ENCODE data around the gene VAT1.

DNA sequence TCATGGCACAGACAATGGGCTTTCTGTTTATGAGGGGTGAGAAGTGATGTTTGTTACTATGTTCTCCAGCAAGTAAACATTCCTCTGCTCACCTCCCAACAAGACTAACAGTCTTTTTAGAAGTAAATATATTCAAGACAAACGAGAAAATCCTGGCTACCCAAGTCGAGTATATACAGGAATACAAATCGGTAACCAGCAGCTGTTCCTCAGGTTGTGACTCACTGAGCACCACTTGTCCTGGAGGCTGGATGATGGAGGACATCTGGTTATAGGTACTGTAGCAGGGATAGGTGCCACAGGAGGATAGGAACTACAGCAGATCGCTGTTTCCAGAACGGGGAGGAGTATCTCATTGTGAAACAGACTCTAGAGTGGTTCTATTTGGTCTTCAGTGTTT, 29.3 kb downstream of the VAT1 start:
- TF ChIP-seq POLR2AphosphoS5 (IDR thresholded peaks at IDR 0.05; ENCODE audit: low read depth, low read length) (no peak), SPI1 (IDR thresholded peaks at IDR 0.05; ENCODE audit: low read depth, low read length) (no peak)

Data from GM12891 (cell line).